Nephron progenitor cell (in vitro differentiated cells): ENCODE measurements around the gene CIAO3.
A peak's percentile ranks its signal among the peaks of the same experiment; 100 is the strongest.
"Not testable (repeated sequence)": the region's sequence is repeated elsewhere in the genome, so short reads cannot be mapped to it uniquely, and the experiment has no call there.

ENCODE experiments used
- DNase-seq: peaks from one replicate; pipeline ENCODE4 v3.0.0; 2021
- H3K27ac Mint-ChIP-seq: 2 replicates; pipeline ENCODE4 v1.8.0; 2021; ENCODE audit warnings: mild to moderate bottlenecking, moderate library complexity, mixed read lengths
- H3K27me3 Mint-ChIP-seq: 2 replicates; pipeline ENCODE4 v1.8.0; 2021; ENCODE audit warnings: mild to moderate bottlenecking, low read depth, mixed read lengths; ENCODE audit not compliant: poor library complexity
- H3K36me3 Mint-ChIP-seq: 2 replicates; pipeline ENCODE4 v1.8.0; 2021; ENCODE audit warnings: low read depth, mixed read lengths
- H3K4me1 Mint-ChIP-seq: 2 replicates; pipeline ENCODE4 v1.8.0; 2021; ENCODE audit warnings: mixed read lengths
- H3K4me3 Mint-ChIP-seq: 2 replicates; pipeline ENCODE4 v1.8.0; 2021; ENCODE audit warnings: mild to moderate bottlenecking, moderate library complexity, mixed read lengths
- H3K9me3 Mint-ChIP-seq: 2 replicates; pipeline ENCODE4 v1.8.0; 2021; ENCODE audit warnings: mild to moderate bottlenecking, moderate library complexity, mixed read lengths
- TF ChIP-seq, protein P1 (sequence below): fragments of 200-600 bp; sonication (generic); IDR thresholded peaks from 2 replicates; pipeline ENCODE4 v1.5.0; 2021; ENCODE audit warnings: antibody characterized with exemption

Gene CIAO3

DNA sequence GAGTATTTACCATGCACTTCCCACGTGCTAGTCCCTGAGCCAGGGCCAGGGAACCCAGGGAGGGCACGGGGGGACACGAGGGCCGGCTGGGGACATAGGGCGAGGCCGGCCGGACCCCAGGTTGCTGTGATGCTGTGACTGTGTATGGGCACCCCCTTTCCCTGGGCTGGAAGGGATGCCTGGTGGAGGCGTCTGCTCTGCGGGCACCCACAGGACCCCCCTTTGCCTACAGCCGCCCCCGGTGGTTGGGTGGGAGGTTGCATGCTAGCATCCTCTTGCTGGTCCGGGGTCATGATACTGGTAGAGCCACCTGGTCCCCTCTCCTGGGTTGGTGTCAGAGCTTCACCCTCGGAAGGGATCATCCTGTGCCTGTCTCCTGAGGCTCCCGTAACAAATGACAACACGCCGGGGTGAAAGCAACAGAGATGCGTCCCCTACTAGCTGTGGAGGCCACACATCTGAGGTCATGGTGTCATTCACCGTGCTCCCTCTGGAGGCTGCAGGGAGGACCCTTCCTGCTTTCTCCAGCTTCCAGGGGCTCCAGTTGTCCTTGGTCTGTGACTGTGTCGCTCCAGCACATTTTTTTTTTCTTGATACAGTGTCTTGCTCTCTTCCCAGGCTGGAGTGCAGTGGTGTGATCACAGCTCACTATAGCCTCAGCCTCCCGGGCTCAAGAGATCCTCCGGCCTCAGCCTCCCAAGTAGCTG lies 3.1 kb upstream of the CIAO3 start:
- H3K27ac Mint-ChIP-seq: no peak overlapping the region
- no peaks in the 10 kb centered on the region for H3K9me3 Mint-ChIP-seq
- H3K4me3 Mint-ChIP-seq: no peak overlapping the region
- peaks cover 14% of the 10 kb centered on the region for H3K4me1 Mint-ChIP-seq
- H3K27me3 Mint-ChIP-seq: peaks cover 13% of the 10 kb centered on the region
- H3K36me3 Mint-ChIP-seq: no peaks in the 10 kb centered on the region
- no peak for DNase-seq
- TF ChIP-seq, protein P1, sequence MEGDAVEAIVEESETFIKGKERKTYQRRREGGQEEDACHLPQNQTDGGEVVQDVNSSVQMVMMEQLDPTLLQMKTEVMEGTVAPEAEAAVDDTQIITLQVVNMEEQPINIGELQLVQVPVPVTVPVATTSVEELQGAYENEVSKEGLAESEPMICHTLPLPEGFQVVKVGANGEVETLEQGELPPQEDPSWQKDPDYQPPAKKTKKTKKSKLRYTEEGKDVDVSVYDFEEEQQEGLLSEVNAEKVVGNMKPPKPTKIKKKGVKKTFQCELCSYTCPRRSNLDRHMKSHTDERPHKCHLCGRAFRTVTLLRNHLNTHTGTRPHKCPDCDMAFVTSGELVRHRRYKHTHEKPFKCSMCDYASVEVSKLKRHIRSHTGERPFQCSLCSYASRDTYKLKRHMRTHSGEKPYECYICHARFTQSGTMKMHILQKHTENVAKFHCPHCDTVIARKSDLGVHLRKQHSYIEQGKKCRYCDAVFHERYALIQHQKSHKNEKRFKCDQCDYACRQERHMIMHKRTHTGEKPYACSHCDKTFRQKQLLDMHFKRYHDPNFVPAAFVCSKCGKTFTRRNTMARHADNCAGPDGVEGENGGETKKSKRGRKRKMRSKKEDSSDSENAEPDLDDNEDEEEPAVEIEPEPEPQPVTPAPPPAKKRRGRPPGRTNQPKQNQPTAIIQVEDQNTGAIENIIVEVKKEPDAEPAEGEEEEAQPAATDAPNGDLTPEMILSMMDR: no peak

DNA sequence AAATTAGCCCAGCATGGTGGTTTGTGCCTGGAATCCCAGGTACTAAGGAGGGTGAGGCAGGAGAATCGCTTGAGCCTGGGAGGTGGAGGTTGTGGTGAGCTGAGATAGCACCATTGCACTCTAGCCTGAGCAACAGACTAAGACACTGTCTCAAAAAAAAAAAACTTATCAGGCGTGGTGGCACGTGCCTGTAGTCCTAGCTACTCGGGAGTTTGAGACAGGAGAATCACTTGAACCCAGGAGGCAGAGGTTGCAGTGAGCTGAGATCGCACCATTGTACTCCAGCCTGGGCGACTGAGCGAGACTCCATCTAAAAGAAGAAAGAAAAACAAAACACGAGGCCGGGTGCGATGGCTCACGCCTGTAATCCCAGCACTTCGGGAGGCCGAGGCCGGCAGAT lies 2.1 kb upstream of the CIAO3 start:
- not testable (repeated sequence) for H3K4me3 Mint-ChIP-seq, H3K27me3 Mint-ChIP-seq, DNase-seq, H3K27ac Mint-ChIP-seq, H3K9me3 Mint-ChIP-seq, H3K36me3 Mint-ChIP-seq
- peaks cover 17% of the 10 kb centered on the region for H3K4me1 Mint-ChIP-seq

DNA sequence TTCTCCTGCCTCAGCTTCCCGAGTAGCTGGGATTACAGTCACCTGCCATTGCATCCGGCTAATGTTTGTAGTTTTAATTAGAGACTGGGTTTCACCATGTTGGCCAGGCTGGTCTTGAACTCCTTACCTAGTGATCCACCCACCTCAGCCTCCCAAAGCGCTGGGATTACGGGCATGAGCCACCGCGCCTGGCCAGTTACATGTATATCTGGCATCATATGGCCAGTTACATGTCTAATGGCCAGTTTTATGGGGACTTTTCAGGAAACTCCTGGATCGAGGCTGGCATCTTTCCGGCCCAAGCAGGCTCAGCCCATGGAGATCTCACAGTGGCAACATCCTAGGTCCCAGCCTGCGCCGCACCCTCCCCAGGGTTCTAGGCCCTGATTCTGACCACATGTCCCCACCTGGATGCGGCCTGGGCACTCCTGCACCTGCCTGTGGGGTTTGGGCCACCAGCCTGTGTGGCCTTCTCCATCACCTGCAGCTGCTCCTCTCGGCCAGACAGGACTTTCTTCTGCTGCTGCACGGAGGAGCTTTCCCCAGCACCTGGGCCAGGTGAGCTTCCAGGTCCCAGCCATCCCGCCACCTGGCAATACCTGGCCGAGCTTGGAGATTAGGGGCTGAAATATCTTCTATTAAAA lies 1.3 kb upstream of the CIAO3 start:
- no peak for DNase-seq
- Mint-ChIP-seq H3K27ac (no peak overlapping the region), H3K4me3 (peak overlapping the region; percentile 84), H3K36me3 (peaks cover 4% of the 10 kb centered on the region), H3K9me3 (no peaks in the 10 kb centered on the region), H3K4me1 (peaks cover 24% of the 10 kb centered on the region), H3K27me3 (peaks cover 6% of the 10 kb centered on the region)
- TF ChIP-seq, protein P1: no peak

DNA sequence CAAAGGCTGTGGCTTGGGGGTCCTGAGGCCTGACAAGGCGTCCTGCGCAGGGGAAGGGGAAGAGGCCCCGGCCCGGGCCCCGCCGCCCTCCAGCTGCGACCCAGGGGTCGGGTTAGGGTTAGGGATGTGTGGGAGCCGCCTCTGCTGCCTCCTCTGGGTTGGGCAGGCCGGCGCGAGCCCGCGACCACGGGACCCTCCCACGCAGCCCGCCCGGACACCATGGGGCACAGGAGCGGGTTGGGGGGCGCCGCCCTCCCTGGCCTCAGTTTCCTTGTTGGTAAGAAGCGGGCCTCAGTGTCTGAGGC lies 386 bp downstream of the CIAO3 start:
- Mint-ChIP-seq H3K9me3 (no peaks in the 10 kb centered on the region), H3K4me1 (peaks cover 24% of the 10 kb centered on the region), H3K36me3 (peaks cover 5% of the 10 kb centered on the region), H3K4me3 (peak overlapping the region; percentile 83), H3K27me3 (peaks cover 4% of the 10 kb centered on the region), H3K27ac (no peak overlapping the region)
- DNase-seq: peak; percentile 48
- TF ChIP-seq, protein P1: no peak

DNA sequence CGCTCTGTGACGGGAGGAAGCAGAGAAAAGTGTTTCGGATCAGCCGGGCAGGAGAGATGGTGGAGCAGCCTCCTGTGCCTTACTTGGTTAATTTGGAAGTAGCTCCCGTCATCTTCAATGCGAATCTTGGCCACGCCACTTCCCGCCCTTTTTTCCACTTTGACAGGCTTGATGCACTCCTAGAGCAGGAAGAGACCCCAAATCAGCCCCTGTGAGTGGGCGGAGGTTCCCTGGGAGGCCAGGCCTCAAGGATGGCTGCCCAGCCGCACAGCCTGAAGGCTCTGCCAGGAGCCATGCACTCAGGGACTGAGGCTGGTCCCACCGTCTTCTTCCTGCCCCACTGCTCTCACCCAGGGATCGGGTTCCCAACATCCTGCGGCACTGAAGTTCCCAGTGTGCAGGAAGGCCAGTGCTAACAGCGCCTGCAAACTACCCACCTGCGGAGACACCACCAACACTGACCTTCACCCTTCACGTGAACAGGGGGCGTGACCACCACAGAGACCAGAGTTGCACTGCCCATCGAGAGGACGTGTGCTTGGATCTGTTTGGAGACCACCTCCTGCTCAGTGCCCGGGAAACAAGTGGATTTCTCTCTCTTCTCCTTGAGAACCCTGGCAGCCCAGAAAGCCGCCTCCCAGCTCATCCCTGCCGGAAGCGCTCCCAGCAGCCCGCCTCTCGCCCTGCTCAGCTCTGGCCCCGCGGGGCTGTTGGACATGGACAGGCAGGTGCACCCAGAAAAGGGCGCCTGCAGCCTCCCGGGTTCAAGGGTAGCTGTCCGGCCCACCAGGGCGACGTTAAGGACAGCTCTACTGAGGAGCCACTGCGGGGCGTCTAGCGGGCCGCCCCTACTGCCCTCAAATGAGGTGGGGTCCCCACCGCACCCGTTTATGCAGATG lies 988 bp downstream of the CIAO3 start:
- H3K4me3 Mint-ChIP-seq: peak overlapping the region; percentile 83
- peak overlapping the region; percentile 61 for H3K27ac Mint-ChIP-seq
- H3K36me3 Mint-ChIP-seq: peaks cover 9% of the 10 kb centered on the region
- H3K27me3 Mint-ChIP-seq: peaks cover 2% of the 10 kb centered on the region
- TF ChIP-seq, protein P1: no peak
- no peak for DNase-seq
- peaks cover 24% of the 10 kb centered on the region for H3K4me1 Mint-ChIP-seq
- no peaks in the 10 kb centered on the region for H3K9me3 Mint-ChIP-seq

DNA sequence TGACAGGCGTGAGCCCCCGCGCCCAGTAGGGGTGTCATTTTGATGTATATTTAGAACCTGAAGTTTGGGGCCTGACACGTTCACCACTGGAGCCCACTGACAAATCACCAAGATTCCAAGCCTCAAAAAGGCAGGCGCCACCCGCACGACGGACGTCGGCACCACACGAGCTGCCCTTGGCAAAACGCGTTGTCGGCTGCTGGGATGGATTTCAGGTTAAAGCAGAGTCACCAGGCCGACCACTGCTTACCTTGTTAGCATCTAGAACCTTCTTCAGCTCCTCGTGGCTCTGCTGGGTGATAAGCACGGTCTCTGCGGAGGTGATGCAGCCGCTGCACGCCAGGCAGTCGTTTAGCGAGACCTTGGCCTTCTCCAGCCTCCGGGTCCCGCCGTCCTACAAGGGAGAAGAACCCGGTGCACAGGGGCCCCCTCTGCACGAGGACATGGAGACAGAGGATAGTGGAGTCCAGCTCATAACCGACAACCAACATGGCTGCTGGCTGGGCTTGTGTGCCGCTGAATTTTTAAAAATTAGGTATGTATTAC lies 3.8 kb downstream of the CIAO3 start:
- H3K9me3 Mint-ChIP-seq: no peaks in the 10 kb centered on the region
- H3K4me3 Mint-ChIP-seq: no peak overlapping the region
- TF ChIP-seq, protein P1: no peak
- H3K4me1 Mint-ChIP-seq: peaks cover 24% of the 10 kb centered on the region
- peaks cover 9% of the 10 kb centered on the region for H3K36me3 Mint-ChIP-seq
- peaks cover 2% of the 10 kb centered on the region for H3K27me3 Mint-ChIP-seq
- H3K27ac Mint-ChIP-seq: no peak overlapping the region
- DNase-seq: no peak
